GM12878 (cell line): ENCODE data around the gene MACF1. TPM values are rescaled to one million over a fixed set of nuclear protein-coding genes. Genes with fewer than 3 reads are reported as not detected.

ENCODE experiments used
- ATAC-seq: fragments of 200-7000 bp; cut with Tn5 transposase; 3 replicates; pipeline ENCODE4 v1.9.1; 2020; ENCODE audit warnings: mild to moderate bottlenecking, moderate library complexity
- BruUV-seq: library from RNA; stranded (reverse); fragments of 400-500 nt; replicated peaks from 2 replicates; lab custom pipeline; 2021; lab: Mats Ljungman, UMichigan
- CTCF ChIA-PET: fragments of 300-600 bp; sonication (Branson Sonifier 250); formaldehyde crosslinking; extraction: SDS; loops from one replicate; lab custom pipeline; 2021; ENCODE audit warnings: inconsistent platforms; lab: Yijun Ruan, JAX
- POLR2A ChIA-PET: fragments of 350-600 bp; formaldehyde crosslinking; extraction: SDS; loops from one replicate; lab custom pipeline; 2021; ENCODE audit warnings: inconsistent platforms; lab: Charles Lee
- RAD21 ChIA-PET: fragments of 300-600 bp; sonication (Branson Sonifier 250); formaldehyde crosslinking; loops from one replicate; lab custom pipeline; 2023; ENCODE audit warnings: antibody characterized with exemption; ENCODE audit not compliant: unreplicated experiment; lab: Charles Lee
- SMC1A ChIA-PET: fragments of 300-600 bp; sonication (Branson Sonifier 250); formaldehyde crosslinking; loops from one replicate; lab custom pipeline; 2023; ENCODE audit not compliant: unreplicated experiment, uncharacterized antibody; lab: Charles Lee
- DNase-seq: peaks from one replicate; pipeline ENCODE4 v3.0.0-alpha.2; 2011; ENCODE audit warnings: low read depth, low spot score
- FAIRE-seq: peaks from 3 replicates; lab custom pipeline; 2011; peaks lifted over from hg19 to GRCh38; lab: Jason Lieb, UNC
- H2AFZ ChIP-seq: 2 replicates; pipeline ENCODE4 v1.6.0; 2011; ENCODE audit warnings: low read depth, low read length, control low read depth; ENCODE audit not compliant: control insufficient read depth
- H3K27ac ChIP-seq: 2 replicates; pipeline ENCODE4 v1.5.1; 2011; ENCODE audit warnings: control low read depth; ENCODE audit not compliant: control insufficient read depth, insufficient read depth
- H3K27me3 ChIP-seq, 2 experiments: replicated peaks in 1 of 2; 2 replicates each; pipeline versions ENCODE4 v1.6.0 to v1.6.1; 2011; ENCODE audit warnings: low read length in 1 of 2; ENCODE audit not compliant: control insufficient read depth in 2 of 2, insufficient read depth in 2 of 2
- H3K36me3 ChIP-seq, 2 experiments: 2 replicates each; pipeline ENCODE4 v1.5.1; 2011; ENCODE audit warnings: low read length in 1 of 2; ENCODE audit not compliant: control insufficient read depth in 2 of 2, insufficient read depth in 2 of 2
- H3K4me1 ChIP-seq: 2 replicates; pipeline ENCODE4 v1.6.1; 2011; ENCODE audit warnings: mild to moderate bottlenecking, low read length, moderate library complexity, mixed read lengths; ENCODE audit not compliant: control insufficient read depth, insufficient read depth
- H3K4me2 ChIP-seq: 2 replicates; pipeline ENCODE4 v1.6.0; 2011; ENCODE audit warnings: control low read depth; ENCODE audit not compliant: control insufficient read depth, insufficient read depth
- H3K4me3 ChIP-seq: fragments of 200-600 bp; sonication (generic); 2 replicates; pipeline ENCODE4 v1.5.1; 2016
- H3K79me2 ChIP-seq: 2 replicates; pipeline ENCODE4 v1.6.0; 2011; ENCODE audit warnings: low read length; ENCODE audit not compliant: control insufficient read depth, insufficient read depth
- H3K9ac ChIP-seq: 2 replicates; pipeline ENCODE4 v1.8.0; 2011; ENCODE audit warnings: low read length, control low read depth, mixed read lengths; ENCODE audit not compliant: control insufficient read depth, insufficient read depth
- H3K9me3 ChIP-seq: replicated peaks from 3 replicates; pipeline ENCODE4 v1.5.1; 2011; ENCODE audit warnings: mild to moderate bottlenecking, low read length; ENCODE audit not compliant: control insufficient read depth, insufficient read depth
- H4K20me1 ChIP-seq: 2 replicates; pipeline ENCODE4 v1.6.0; 2011; ENCODE audit not compliant: control insufficient read depth, insufficient read depth
- BHLHE40 ChIP-seq, 2 experiments: fragments of 450-650 bp in 1 of 2; IDR thresholded peaks; 2 replicates each; pipeline ENCODE4 v1.6.1; 2011 to 2017; ENCODE audit warnings: low read depth in 2 of 2, borderline replicate concordance in 1 of 2, improper control_type of control experiment in 1 of 2, low read length in 1 of 2, mild to moderate bottlenecking in 1 of 2
- CBFB ChIP-seq: IDR thresholded peaks from 2 replicates; pipeline ENCODE4 v1.6.1; 2016; ENCODE audit warnings: antibody characterized with exemption, low read depth
- CHD1 ChIP-seq: IDR thresholded peaks from 2 replicates; pipeline ENCODE4 v1.6.1; 2012; ENCODE audit warnings: low read depth, low read length, improper control_type of control experiment
- CREM ChIP-seq: IDR thresholded peaks from 2 replicates; pipeline ENCODE4 v1.6.1; 2014; ENCODE audit warnings: antibody characterized with exemption, low read depth
- DPF2 ChIP-seq: fragments of 450-650 bp; IDR thresholded peaks from 2 replicates; pipeline ENCODE4 v1.6.1; 2017; ENCODE audit warnings: mild to moderate bottlenecking
- EED ChIP-seq: sonication (generic); IDR thresholded peaks from 2 replicates; pipeline ENCODE4 v1.6.1; 2016; ENCODE audit warnings: antibody characterized with exemption, low read depth
- ETV6 ChIP-seq, 2 experiments: fragments of 450-650 bp in 1 of 2; IDR thresholded peaks in 1 of 2; conservative IDR thresholded peaks in 1 of 2; 2 replicates each; pipeline ENCODE4 v1.6.1; 2014; ENCODE audit warnings: antibody characterized with exemption in 1 of 2, borderline replicate concordance in 1 of 2, low read depth in 1 of 2, mild to moderate bottlenecking in 1 of 2, moderate library complexity in 1 of 2
- GATAD2B ChIP-seq: fragments of 450-650 bp; conservative IDR thresholded peaks from 2 replicates; pipeline ENCODE4 v1.6.1; 2017; ENCODE audit warnings: low read depth, mild to moderate bottlenecking, moderate library complexity
- JUNB ChIP-seq: IDR thresholded peaks from 2 replicates; pipeline ENCODE4 v1.6.1; 2016; ENCODE audit warnings: antibody characterized with exemption, mild to moderate bottlenecking
- MEF2A ChIP-seq: IDR thresholded peaks from 2 replicates; pipeline ENCODE4 v1.6.1; 2011; ENCODE audit warnings: low read depth, mild to moderate bottlenecking, low read length, moderate library complexity; ENCODE audit not compliant: insufficient read depth
- RAD21 ChIP-seq: IDR thresholded peaks from 2 replicates; pipeline ENCODE4 v1.6.1; 2011; ENCODE audit warnings: mild to moderate bottlenecking, low read depth, low read length, moderate library complexity; ENCODE audit not compliant: insufficient read depth
- RFX5 ChIP-seq: IDR thresholded peaks from 2 replicates; pipeline ENCODE4 v1.6.1; 2011; ENCODE audit warnings: low read depth, low read length, improper control_type of control experiment
- RUNX3 ChIP-seq: IDR thresholded peaks from 2 replicates; pipeline ENCODE4 v1.6.1; 2012; ENCODE audit warnings: low read length, inconsistent platforms
- SIX5 ChIP-seq: IDR thresholded peaks from 2 replicates; pipeline ENCODE4 v1.6.1; 2011; ENCODE audit warnings: mild to moderate bottlenecking, low read depth, low read length, moderate library complexity; ENCODE audit not compliant: severe bottlenecking
- SMAD5 ChIP-seq: IDR thresholded peaks from 2 replicates; pipeline ENCODE4 v1.6.1; 2016; ENCODE audit warnings: antibody characterized with exemption, low read depth
- SP1 ChIP-seq: IDR thresholded peaks from one replicate; pipeline ENCODE4 v1.6.1; 2011; ENCODE audit warnings: low read depth, low read length
- STAT3 ChIP-seq: IDR thresholded peaks from 2 replicates; pipeline ENCODE4 v1.6.1; 2011; ENCODE audit warnings: low read depth, low read length, improper control_type of control experiment
- WGBS: methylation state at CpG from one replicate; pipeline ENCODE4 v1.1.6; 2016; ENCODE audit warnings: low lambda C conversion rate; ENCODE audit not compliant: insufficient replicate concordance, insufficient coverage; ENCODE audit errors: missing lambda C conversion rate; 5-methylcytosine and 5-hydroxymethylcytosine counted together
- in situ Hi-C: fragments of 300-500 bp; cut with MboI; formaldehyde crosslinking; loops from 9 replicates; pipeline ENCODE4 v1.14.3; 2018; ENCODE audit warnings: mixed read lengths
- intact Hi-C: fragments of 100-400 bp; cut with micrococcal nuclease; formaldehyde crosslinking; loops from one replicate; pipeline ENCODE4 v1.14.2; 2022; ENCODE audit not compliant: unreplicated experiment
- polyA plus RNA-seq, 11 experiments: library from polyadenylated mRNA; depleted of rRNA in 4 of 11; unstranded in 6 of 11; stranded (reverse) in 5 of 11; fragments of >200 nt; fragmentation: Nextera tagmentation in 4 of 11; fragmentation: Illumina TruSeq in 1 of 11; extraction: Ambion mirVana in 4 of 11; extraction: Trizol in 1 of 11; gene quantifications; 1 replicate in 1 of 11; 2 replicates in 10 of 11; pipeline versions ENCODE4 v1.2.1 to v1.2.3, GENCODE V29; 2011 to 2016; ENCODE audit warnings: inconsistent platforms in 2 of 11, missing spikeins in 2 of 11, low read depth in 1 of 11
- total RNA-seq, 4 experiments: library from RNA; depleted of rRNA in 3 of 4; stranded (reverse); fragments of >200 nt in 3 of 4; fragmentation: Illumina TruSeq in 1 of 4; extraction: Trizol in 1 of 4; gene quantifications; 2 replicates each; pipeline versions ENCODE4 v1.2.1 to v1.2.3, GENCODE V29; 2013 to 2021
- TF ChIP-seq, protein P1 (sequence below): IDR thresholded peaks from 2 replicates; pipeline ENCODE4 v1.6.1; 2012; ENCODE audit warnings: low read length, inconsistent platforms
- TF ChIP-seq, protein P2 (sequence below): fragments of 450-650 bp; IDR thresholded peaks from 2 replicates; pipeline ENCODE4 v1.6.1; 2014; ENCODE audit warnings: mild to moderate bottlenecking

MACF1 gene
- total and polyA plus RNA-seq, 10 of the 15 experiments (the other 5 are each of a cell fraction or from before 2014, with no cell fraction given), result 15.5 to 201 (median 76.9) TPM

DNA sequence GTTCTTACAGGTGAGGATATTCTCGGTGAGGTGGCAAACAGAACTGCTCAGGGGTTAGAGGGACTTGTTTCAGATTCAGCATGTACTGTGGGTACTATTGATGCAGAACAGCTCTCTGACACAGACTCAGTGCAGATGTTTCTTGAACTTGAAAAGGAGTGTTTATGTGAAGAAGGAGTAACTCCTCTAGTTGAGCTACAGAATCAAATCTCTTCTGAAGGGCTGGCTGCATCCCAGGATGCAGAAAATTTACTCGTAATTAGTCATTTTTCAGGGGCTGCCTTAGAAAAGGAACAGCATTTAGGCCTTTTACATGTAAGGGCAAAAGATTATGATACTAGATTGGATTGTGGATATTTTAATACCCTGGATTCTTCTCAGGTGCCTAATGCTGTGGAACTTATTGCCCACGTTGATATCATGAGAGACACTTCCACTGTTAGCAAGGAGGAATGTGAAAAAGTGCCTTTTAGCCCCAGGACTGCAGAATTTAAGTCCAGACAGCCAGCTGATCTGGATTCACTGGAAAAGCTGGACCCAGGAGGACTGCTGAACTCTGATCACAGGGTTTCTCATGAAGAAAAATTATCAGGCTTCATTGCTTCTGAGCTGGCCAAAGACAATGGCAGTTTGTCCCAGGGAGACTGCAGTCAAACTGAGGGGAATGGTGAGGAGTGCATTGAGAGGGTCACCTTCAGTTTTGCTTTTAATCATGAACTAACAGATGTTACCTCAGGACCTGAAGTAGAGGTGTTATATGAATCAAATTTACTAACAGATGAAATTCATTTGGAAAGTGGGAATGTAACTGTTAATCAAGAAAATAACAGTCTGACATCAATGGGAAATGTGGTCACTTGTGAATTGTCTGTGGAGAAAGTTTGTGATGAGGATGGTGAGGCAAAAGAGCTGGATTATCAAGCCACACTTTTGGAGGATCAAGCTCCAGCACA lies 207.3 kb downstream of the MACF1 start:
- H3K27ac ChIP-seq, result peak overlapping the region; percentile 51
- ChIA-PET RAD21 (interaction anchor here (0.6 to 2.4 kb wide), 15 partner anchors 12 to 313 kb away, joined by 3 to 10 read pairs (median 4); no protein-coding TSS in a partner anchor), SMC1A (interaction anchor here (0.7 to 2.9 kb wide), 23 partner anchors 10 to 313 kb away, joined by 3 to 19 read pairs (median 5); no protein-coding TSS in a partner anchor), CTCF (interaction anchor here (0.9 to 3.7 kb wide), 23 partner anchors 8 to 313 kb away, joined by 3 to 23 read pairs (median 4); no protein-coding TSS in a partner anchor), POLR2A (interaction anchor here (1.0 kb wide), 1 partner anchor 13 kb away, joined by 3 read pairs; no protein-coding TSS in a partner anchor)
- in situ Hi-C loops (no loop called here), intact Hi-C loops (no loop called here)
- H3K36me3 ChIP-seq, result peaks cover 2 to 6% of the 10 kb centered on the region in 2 experiments
- no peak overlapping the region for H3K4me3 ChIP-seq
- BruUV-seq, result no TSS peak
- H3K9me3 ChIP-seq, result no peaks in the 10 kb centered on the region
- 54% methylated on average over 3 of the region's 3 CpGs for WGBS
- no peak for FAIRE-seq
- H3K27me3 ChIP-seq, result no peaks in the 10 kb centered on the region
- H3K4me2 ChIP-seq, result no peak overlapping the region
- H2AFZ ChIP-seq, result no peak overlapping the region
- peaks cover 6% of the 10 kb centered on the region; the same call in 1 of the 2 replicates for H4K20me1 ChIP-seq
- H3K79me2 ChIP-seq, result peaks cover 6% of the 10 kb centered on the region
- peaks cover 33% of the 10 kb centered on the region for H3K4me1 ChIP-seq
- DNase-seq, result no peak
- no peak overlapping the region for H3K9ac ChIP-seq
- no peak for ATAC-seq
- TF ChIP-seq RUNX3, result peak; percentile 70
- TF ChIP-seq, protein P1, sequence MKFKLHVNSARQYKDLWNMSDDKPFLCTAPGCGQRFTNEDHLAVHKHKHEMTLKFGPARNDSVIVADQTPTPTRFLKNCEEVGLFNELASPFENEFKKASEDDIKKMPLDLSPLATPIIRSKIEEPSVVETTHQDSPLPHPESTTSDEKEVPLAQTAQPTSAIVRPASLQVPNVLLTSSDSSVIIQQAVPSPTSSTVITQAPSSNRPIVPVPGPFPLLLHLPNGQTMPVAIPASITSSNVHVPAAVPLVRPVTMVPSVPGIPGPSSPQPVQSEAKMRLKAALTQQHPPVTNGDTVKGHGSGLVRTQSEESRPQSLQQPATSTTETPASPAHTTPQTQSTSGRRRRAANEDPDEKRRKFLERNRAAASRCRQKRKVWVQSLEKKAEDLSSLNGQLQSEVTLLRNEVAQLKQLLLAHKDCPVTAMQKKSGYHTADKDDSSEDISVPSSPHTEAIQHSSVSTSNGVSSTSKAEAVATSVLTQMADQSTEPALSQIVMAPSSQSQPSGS, result 0 out of 2 replicates have a peak, but pooled peaks have one; percentile 27
- no peak for TF ChIP-seq SP1
- TF ChIP-seq, protein P2, sequence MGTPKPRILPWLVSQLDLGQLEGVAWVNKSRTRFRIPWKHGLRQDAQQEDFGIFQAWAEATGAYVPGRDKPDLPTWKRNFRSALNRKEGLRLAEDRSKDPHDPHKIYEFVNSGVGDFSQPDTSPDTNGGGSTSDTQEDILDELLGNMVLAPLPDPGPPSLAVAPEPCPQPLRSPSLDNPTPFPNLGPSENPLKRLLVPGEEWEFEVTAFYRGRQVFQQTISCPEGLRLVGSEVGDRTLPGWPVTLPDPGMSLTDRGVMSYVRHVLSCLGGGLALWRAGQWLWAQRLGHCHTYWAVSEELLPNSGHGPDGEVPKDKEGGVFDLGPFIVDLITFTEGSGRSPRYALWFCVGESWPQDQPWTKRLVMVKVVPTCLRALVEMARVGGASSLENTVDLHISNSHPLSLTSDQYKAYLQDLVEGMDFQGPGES, result no peak
- TF ChIP-seq MEF2A, result 0 out of 2 replicates have a peak, but pooled peaks have one; percentile 27
- no peak for TF ChIP-seq STAT3
- TF ChIP-seq SMAD5, result no peak
- peak; percentile 32; the same call in 1 of the 2 replicates for TF ChIP-seq EED
- TF ChIP-seq JUNB, result peak; percentile 89
- TF ChIP-seq DPF2, result no peak
- TF ChIP-seq BHLHE40 (IDR thresholded peaks at IDR 0.05; ENCODE audit: borderline replicate concordance in 1 of 2, low read depth in 2 of 2, low read length in 1 of 2), result no peak
- TF ChIP-seq CBFB, result 0 out of 2 replicates have a peak, but pooled peaks have one; percentile 31
- TF ChIP-seq RAD21, result no peak
- no peak for TF ChIP-seq CHD1
- peak; percentile 73 for TF ChIP-seq CREM
- peak in 1 of 2 experiments; percentile 16; a peak in 1 of 4 replicates for TF ChIP-seq ETV6 (conservative IDR thresholded peaks at IDR 0.05 in 1 of 2, IDR thresholded peaks at IDR 0.05 in 1 of 2; ENCODE audit: borderline replicate concordance in 1 of 2, low read depth in 1 of 2)
- TF ChIP-seq RFX5, result no peak
- no peak for TF ChIP-seq SIX5
- no peak for TF ChIP-seq GATAD2B
